GM21360 (cell line): ENCODE measurements around the gene ASTN1.

ENCODE experiments used
- ATAC-seq: cut with Tn5 transposase; IDR thresholded peaks from one replicate; pipeline ENCODE4 v1.9.1; 2021; ENCODE audit warnings: mild to moderate bottlenecking, moderate library complexity; ENCODE audit not compliant: unreplicated experiment

Gene ASTN1

DNA sequence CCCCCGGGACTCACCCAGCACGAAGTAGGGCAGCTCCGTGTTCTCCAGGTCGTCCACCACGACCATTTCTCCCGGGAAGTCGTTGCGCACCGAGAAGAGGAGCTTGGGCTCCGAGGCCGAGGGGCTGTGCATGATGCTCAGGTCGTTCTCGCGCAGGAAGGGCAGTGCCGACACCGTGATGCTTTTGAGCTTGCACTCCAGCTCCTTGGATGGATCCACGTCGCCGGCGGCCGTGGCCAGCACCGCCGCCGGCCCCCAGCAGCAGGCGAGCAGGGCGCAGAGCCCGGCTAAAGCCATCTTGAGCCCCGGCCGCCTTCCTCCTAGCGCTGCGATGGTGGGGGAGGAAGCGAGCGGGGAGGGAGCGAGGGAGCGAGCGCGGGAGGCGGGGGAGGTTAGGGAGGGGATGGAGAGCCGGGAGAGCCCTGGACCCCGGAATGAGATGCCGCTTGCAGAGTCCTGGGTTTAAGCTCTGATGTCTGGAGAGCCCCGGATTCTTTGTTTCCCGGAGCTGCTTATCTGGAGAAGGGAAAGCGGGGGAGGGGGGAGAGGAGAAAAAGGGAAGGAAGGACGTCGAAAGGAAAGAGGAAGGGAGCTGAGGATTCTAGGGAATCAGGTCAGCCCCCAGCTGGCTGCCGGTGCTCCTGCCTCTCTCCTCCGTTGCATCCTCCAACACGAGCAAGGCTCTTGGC, at the start of gene ASTN1:
TSS of gene ASTN1 (minus strand) at position 333 of the 689 bp plus-strand sequence. CDS start at position 297, 36 bp downstream.
- ATAC-seq = no peak

DNA sequence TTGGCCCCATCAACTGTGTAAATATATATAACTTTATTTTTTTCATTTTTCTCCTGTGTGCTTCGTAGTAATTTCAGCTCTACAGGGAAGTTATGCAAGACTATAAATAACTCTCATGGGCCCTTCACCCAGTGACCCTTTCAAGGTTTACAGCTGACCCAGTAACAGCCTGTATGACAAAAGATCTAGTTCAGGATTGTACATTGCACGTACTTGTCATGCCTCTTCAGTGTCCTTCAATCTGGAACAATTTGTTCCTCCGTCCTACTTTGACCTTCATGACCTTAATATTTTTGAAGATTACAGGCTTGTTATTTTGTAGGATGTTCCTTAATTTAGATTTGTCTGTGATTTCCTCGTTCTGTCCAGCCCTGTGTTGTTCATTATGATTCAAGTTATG, 46.7 kb upstream of the ASTN1 start:
- no peak for ATAC-seq

GRCh38 chr1:177210071-177210470, 45.6 kb upstream of the ASTN1 start:
- no peak for ATAC-seq

DNA sequence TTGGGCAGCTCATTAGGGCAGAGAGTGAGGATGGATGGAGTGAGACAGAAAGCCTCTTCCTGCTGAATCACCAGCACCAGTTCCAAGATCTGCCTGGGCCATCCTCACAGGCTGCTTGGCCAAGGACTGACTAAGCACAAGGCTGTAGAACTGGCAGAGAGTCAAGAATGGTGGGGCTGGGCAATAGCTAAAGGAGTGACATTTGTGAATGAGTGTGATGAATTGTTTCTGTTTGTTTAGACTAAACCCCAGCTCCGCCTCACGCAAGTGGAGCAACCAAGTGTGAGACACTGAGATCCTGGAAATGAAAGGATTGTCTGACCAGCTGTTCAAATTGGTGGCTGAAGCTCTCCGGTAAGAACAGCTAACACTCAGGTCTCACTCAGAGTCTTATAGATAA, 44.8 kb upstream of the ASTN1 start:
- ATAC-seq = no peak

GRCh38 chr1:177208920-177209319, 44.4 kb upstream of the ASTN1 start:
- no peak for ATAC-seq

DNA sequence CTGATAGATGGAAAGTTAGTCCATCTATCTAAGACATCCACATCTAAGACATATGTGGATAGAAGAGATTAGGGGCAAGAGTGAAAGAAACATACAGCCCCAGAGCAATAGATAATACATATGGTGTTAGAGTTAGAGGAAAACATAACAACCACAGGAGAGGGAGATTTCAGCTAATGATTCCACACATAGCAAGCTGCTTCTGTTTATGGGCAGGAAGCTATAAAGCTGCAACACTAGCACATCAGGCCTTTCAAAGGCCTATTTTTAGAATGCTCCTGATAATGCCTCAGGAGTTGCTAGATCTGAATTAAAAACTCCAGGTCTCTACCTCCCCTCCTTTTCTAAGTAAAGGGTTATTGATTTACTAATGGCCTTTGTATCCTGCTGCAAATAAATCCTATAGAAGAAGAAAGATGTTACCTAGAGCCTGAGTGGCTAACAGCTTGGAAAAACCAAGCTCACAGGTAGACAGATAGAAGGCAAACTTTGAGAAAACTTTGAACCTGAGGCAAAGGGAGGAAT, 42.4 kb upstream of the ASTN1 start:
- ATAC-seq = no peak

DNA sequence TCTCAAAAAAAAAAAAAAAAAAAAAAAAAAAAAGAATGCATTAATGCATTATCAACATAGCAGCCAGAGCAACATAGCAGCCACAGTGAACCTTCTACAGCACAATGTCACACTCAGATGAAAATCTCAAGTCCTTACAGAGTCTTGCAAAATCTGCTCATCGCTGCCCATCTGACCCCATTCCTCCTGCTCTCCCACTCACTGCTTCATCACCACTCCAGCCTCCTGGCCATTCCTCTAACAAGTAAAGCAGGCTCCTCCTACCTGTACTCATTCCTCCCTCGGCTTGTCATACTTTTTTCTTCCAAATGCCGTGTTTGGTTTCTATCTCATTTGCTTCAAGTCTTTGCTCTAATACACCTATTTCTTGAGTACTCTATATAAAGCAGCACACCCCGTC, 35.8 kb upstream of the ASTN1 start:
- ATAC-seq = no peak

GRCh38 chr1:177198243-177198642, 33.7 kb upstream of the ASTN1 start:
- ATAC-seq = no peak

DNA sequence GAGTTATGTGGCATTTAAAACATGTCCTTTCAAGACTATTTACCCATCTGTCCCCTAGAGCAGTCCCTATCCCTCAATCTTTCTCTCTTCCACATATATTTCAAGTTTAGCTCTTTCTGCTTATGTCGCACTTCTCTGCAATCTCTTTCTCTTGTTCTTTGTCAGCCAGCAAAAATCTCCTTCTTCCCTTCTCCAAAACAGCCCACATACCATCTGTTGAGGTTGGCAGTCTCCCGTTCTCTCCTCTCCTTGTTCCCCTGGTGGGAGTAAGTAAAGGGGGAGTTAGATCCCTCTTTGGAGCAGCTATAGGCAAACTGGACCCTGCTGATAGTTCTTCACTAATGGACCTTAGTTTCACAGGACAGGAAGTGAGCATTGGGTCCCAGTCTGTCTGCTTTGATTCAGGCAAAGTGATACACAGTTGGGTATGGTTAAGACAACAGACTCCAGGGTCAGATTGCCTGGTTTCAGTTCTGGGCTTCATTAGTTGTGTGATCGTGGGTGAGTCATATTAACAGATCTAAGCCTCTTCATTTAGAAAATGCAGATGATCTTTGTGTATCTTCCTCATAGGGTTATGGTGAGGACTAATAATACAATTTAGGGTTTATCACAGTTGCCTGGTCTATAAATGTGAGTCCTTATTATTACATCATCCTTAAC, 25.9 kb upstream of the ASTN1 start:
- ATAC-seq = no peak

DNA sequence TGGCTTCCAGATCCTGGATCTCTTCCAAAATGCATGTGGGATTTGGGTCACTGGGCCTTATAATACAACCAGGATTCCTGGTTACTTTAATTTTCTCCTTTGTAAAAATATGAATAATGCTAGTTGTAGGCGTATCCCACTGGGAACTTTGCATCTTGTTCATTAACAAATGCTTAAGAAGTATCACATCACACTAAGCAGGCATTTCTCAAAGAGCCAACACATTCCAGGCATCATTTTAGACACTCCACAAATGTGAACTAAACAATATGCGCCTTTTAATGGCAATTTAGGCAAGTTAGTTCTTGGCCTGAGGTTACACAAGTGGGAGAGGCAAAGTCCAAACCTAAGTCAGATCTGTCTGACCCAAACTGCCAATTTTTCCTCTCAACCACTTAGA, 22.1 kb upstream of the ASTN1 start:
- no peak for ATAC-seq

- no peak for ATAC-seq
Measured at GRCh38 chr1:177185209-177185608, 20.7 kb upstream of the ASTN1 start.

DNA sequence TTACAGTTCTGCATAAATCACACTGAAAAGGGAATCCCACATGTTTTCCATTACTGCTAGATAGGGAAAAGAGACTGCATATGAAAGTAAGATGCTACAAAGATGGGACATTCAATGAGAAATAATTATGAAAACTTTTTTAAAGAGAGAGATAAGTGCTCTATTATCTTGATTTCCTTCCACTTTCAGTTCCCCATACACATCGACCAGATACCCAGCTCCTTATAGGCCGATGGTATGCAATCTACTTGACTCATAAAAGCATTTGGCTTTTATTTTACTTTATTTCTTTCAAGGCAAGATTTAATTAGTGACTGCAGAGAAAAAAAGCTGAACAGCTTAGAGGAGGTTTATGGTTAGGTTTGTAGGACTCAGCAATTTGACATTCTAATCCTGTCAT, 19.3 kb upstream of the ASTN1 start:
- no peak for ATAC-seq

- ATAC-seq = peak; percentile 98
Measured at GRCh38 chr1:177181631-177182291, 17.2 kb upstream of the ASTN1 start.

- no peak for ATAC-seq
Measured at GRCh38 chr1:177181280-177181630, 16.7 kb upstream of the ASTN1 start.

GRCh38 chr1:177174921-177175634, 10.6 kb upstream of the ASTN1 start:
- ATAC-seq = no peak

DNA sequence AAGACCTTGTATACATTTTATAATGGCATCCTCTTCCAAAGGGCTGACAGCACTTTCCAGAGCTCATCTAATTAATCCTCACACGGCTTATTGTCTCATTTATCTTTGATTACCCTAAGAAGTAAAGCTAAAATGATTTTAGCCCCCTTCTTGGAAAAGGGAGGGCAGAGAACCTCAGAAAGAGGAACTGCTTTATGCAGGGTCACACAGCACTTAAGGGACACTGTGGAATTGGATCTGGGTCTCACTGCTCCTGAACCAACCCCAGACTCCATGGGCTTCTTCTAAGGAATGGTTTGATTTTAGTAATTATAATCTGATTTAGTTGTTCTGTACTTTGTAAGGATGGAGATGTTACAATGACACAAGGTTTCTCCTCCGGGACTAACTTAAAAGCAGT, 9.5 kb upstream of the ASTN1 start:
- no peak for ATAC-seq

GRCh38 chr1:177172866-177173265, 8.4 kb upstream of the ASTN1 start:
- ATAC-seq = no peak

- ATAC-seq = no peak
Measured at GRCh38 chr1:177172272-177172671, 7.8 kb upstream of the ASTN1 start.

DNA sequence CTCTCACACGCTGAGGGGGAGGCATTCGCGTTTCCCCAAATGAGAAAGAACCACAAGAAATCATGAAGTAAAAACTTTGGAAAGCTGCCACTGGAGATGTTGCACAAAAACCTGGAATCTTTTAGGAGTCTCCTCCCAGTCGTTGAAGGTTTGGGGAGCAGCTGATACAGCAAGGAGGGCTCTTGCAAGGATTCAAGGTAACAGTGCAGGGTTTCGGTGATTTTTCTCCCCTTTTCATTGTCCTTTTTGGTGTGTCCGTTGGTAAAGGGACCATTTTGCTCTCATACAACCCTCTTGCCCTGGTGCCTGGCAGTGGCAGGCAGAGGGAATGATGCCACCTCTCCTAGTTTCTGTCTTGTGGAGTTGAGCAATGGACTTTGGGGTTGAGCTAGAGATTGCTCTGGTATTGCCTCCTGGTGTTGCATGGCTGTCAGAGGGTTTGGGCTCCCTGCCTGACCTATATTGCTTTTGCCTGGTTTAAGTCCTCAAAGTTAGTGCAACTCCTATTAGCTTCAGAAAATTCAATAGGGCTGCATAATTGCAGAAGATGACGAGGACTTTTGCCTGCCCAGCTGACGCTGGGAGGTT, 7.1 kb upstream of the ASTN1 start:
- ATAC-seq = no peak

- ATAC-seq = peak; percentile 83
Measured at GRCh38 chr1:177170756-177171535, 6.4 kb upstream of the ASTN1 start, which contains the start of gene BRINP2. Gene BRINP2, plus strand, starts transcription at chr1:177170958. Its CDS starts 58,919 bp downstream, at chr1:177229877.
